Measurements from ENCODE around the gene PTPRA. TPM values are rescaled to one million over a fixed set of nuclear protein-coding genes. Genes with fewer than 3 reads are reported as not detected.

The PTPRA gene
- total and polyA plus RNA-seq, 12 donors = 8.9 to 37.3 (median 28.5) TPM

- intact Hi-C loops (cut with DNase I) = loop anchor here in 3 of 10 donors (10.0 kb wide), 2 partner anchors 127 to 237 kb away; no protein-coding TSS in a partner anchor
- no peak for ATAC-seq
These were observed 118.3 kb downstream of the PTPRA start for GRCh38 chr20:2991532-2991931.

GRCh38 chr20:2993250-2993649, 120.0 kb downstream of the PTPRA start:
- Histone ChIP-seq H3K27ac (no peak overlapping the region), H3K27me3 (no peaks in the 10 kb centered on the region), H3K4me1 (peaks cover 0 to 1% (median 0%) of the 10 kb centered on the region in 9 donors), H3K4me3 (no peak overlapping the region), H3K9me3 (no peaks in the 10 kb centered on the region), H3K36me3 (peaks cover 0 to 87% (median 55%) of the 10 kb centered on the region in 9 donors)
- ATAC-seq = no peak
- TF ChIP-seq CTCF (IDR thresholded peaks at IDR 0.05) = no peak
- WGBS, 2 donors = 91 to 96% methylated on average over 2 of the region's 2 CpGs
- intact Hi-C loops (cut with DNase I) = loop anchor here in 3 of 10 donors (10.0 kb wide), 2 partner anchors 128 to 238 kb away; no protein-coding TSS in a partner anchor
- DNase-seq = no peak

More at GRCh38 chr20:2991532-2991931, 118.3 kb downstream of the PTPRA start:
- H3K27ac ChIP-seq = no peak overlapping the region
- peaks cover 0 to 100% (median 63%) of the 10 kb centered on the region in 9 donors for H3K36me3 ChIP-seq
- H3K27me3 ChIP-seq = no peaks in the 10 kb centered on the region
- TF ChIP-seq CTCF (IDR thresholded peaks at IDR 0.05) = no peak
- no peaks in the 10 kb centered on the region for H3K9me3 ChIP-seq
- no peak overlapping the region for H3K4me3 ChIP-seq
- 91 to 94% methylated on average over 5 of the region's 5 CpGs for WGBS, 2 donors
- H3K4me1 ChIP-seq = peaks cover 0 to 18% (median 0%) of the 10 kb centered on the region in 9 donors
- DNase-seq = no peak

GRCh38 chr20:2995796-2996195, 122.5 kb downstream of the PTPRA start:
- intact Hi-C loops (cut with DNase I) = loop anchor here in 3 of 10 donors (10.0 kb wide), 2 partner anchors 131 to 241 kb away; no protein-coding TSS in a partner anchor

GRCh38 chr20:2998728-2999127, 125.4 kb downstream of the PTPRA start:
- Histone ChIP-seq H3K27me3 (no peaks in the 10 kb centered on the region), H3K9me3 (no peaks in the 10 kb centered on the region), H3K27ac (no peak overlapping the region), H3K4me3 (no peak overlapping the region), H3K4me1 (no peaks in the 10 kb centered on the region), H3K36me3 (peaks cover 0 to 60% (median 4%) of the 10 kb centered on the region in 9 donors)
- DNase-seq (no peak), ATAC-seq (no peak)
- TF ChIP-seq CTCF (IDR thresholded peaks at IDR 0.05) = no peak
- intact Hi-C loops (cut with DNase I) = loop anchor here in 3 of 10 donors (10.0 kb wide), 2 partner anchors 134 to 244 kb away; no protein-coding TSS in a partner anchor

More at GRCh38 chr20:2995796-2996195, 122.5 kb downstream of the PTPRA start:
- H3K36me3 ChIP-seq = peaks cover 0 to 74% (median 30%) of the 10 kb centered on the region in 9 donors
- no peaks in the 10 kb centered on the region for H3K4me1 ChIP-seq
- H3K4me3 ChIP-seq = no peak overlapping the region
- no peak for TF ChIP-seq CTCF (IDR thresholded peaks at IDR 0.05)
- no peaks in the 10 kb centered on the region for H3K9me3 ChIP-seq
- no peak for ATAC-seq
- no peak for DNase-seq
- H3K27ac ChIP-seq = no peak overlapping the region
- whole genome bisulfite sequencing, 2 donors = 78 to 86% methylated on average over 2 of the region's 2 CpGs
- no peaks in the 10 kb centered on the region for H3K27me3 ChIP-seq
